Measurements from ENCODE around the gene NUP205.

NUP205 gene

GRCh38 chr7:135662373-135663114 is 104.8 kb downstream of the NUP205 start, which contains the start of gene STMP1:
STMP1 (plus strand) TSS chr7:135662514.
- no peaks in the 10 kb centered on the region for H4K20me1 ChIP-seq (ENCODE audit: insufficient read depth, low read length)
- peak within 1 kb of the TSS; percentile 34; the same call in 1 of the 2 replicates for H2AFZ ChIP-seq (ENCODE audit: low read length)
- peak within 1 kb of the TSS; percentile 89 for H3K9ac ChIP-seq (ENCODE audit: low read length)
- H3K4me2 ChIP-seq (ENCODE audit: low read length) = peak within 1 kb of the TSS; percentile 91
- H3K4me3 ChIP-seq (ENCODE audit: low read depth, low read length, poor library complexity, severe bottlenecking) = peak within 1 kb of the TSS; percentile 83
- no peak for TF ChIP-seq EZH2 (IDR thresholded peaks at IDR 0.05; ENCODE audit: borderline replicate concordance, low read length)
- TF ChIP-seq CTCF (IDR thresholded peaks at IDR 0.05; ENCODE audit: low read length) = no peak
- peaks cover 32% of the 10 kb centered on the region for H3K4me1 ChIP-seq (ENCODE audit: insufficient read depth, low read length, severe bottlenecking)
- 0 out of 2 replicates have a peak, but pooled peaks cover 7% of the 10 kb centered on the region for H3F3A ChIP-seq (ENCODE audit: insufficient read depth, low read length)
- no peaks in the 10 kb centered on the region for H3K27me3 ChIP-seq (ENCODE audit: insufficient read depth, low read length)
- peak within 1 kb of the TSS; percentile 68 for H3K27ac ChIP-seq (ENCODE audit: low read depth, low read length, poor library complexity, severe bottlenecking)
- H3K79me2 ChIP-seq (ENCODE audit: insufficient read depth, low read length) = peaks cover 32% of the 10 kb centered on the region
- 0 out of 2 replicates have a peak, but pooled peaks cover 6% of the 10 kb centered on the region for H3K36me3 ChIP-seq (ENCODE audit: insufficient read depth, low read length)
- no peaks in the 10 kb centered on the region for H3K9me2 ChIP-seq (ENCODE audit: low read depth, low read length)
- H3K9me3 ChIP-seq (ENCODE audit: low read length) = no peaks in the 10 kb centered on the region

- H3K9me2 ChIP-seq (ENCODE audit: low read depth, low read length) = no peaks in the 10 kb centered on the region
- peaks cover 42% of the 10 kb centered on the region for H3K79me2 ChIP-seq (ENCODE audit: insufficient read depth, low read length)
- H3K9ac ChIP-seq (ENCODE audit: low read length) = no peak overlapping the region; the same call in 1 of the 2 replicates
- TF ChIP-seq EZH2 (IDR thresholded peaks at IDR 0.05; ENCODE audit: borderline replicate concordance, low read length) = no peak
- TF ChIP-seq CTCF (IDR thresholded peaks at IDR 0.05; ENCODE audit: low read length) = no peak
- H4K20me1 ChIP-seq (ENCODE audit: insufficient read depth, low read length) = no peaks in the 10 kb centered on the region
- peak overlapping the region; percentile 91 for H3K4me2 ChIP-seq (ENCODE audit: low read length)
- no peak overlapping the region for H2AFZ ChIP-seq (ENCODE audit: low read length)
- peaks cover 21% of the 10 kb centered on the region for H3K36me3 ChIP-seq (ENCODE audit: insufficient read depth, low read length)
- H3K4me3 ChIP-seq (ENCODE audit: low read depth, low read length, poor library complexity, severe bottlenecking) = peak overlapping the region; percentile 83
- H3K27me3 ChIP-seq (ENCODE audit: insufficient read depth, low read length) = no peaks in the 10 kb centered on the region
- peaks cover 32% of the 10 kb centered on the region for H3K4me1 ChIP-seq (ENCODE audit: insufficient read depth, low read length, severe bottlenecking)
- no peak overlapping the region for H3K27ac ChIP-seq (ENCODE audit: low read depth, low read length, poor library complexity, severe bottlenecking)
- 0 out of 2 replicates have a peak, but pooled peaks cover 7% of the 10 kb centered on the region for H3F3A ChIP-seq (ENCODE audit: insufficient read depth, low read length)
- peaks cover 5% of the 10 kb centered on the region; the same call in 1 of the 2 replicates for H3K9me3 ChIP-seq (ENCODE audit: low read length)
These were observed 106.4 kb downstream of the NUP205 start for GRCh38 chr7:135664046-135664589.

GRCh38 chr7:135665042-135665441 is 107.3 kb downstream of the NUP205 start:
- Histone ChIP-seq H3K4me1 (ENCODE audit: insufficient read depth, low read length, severe bottlenecking) (peaks cover 32% of the 10 kb centered on the region), H3F3A (ENCODE audit: insufficient read depth, low read length) (0 out of 2 replicates have a peak, but pooled peaks cover 7% of the 10 kb centered on the region), H3K27me3 (ENCODE audit: insufficient read depth, low read length) (no peaks in the 10 kb centered on the region), H3K79me2 (ENCODE audit: insufficient read depth, low read length) (peaks cover 45% of the 10 kb centered on the region), H3K9ac (ENCODE audit: low read length) (peak overlapping the region; percentile 8; the same call in 1 of the 2 replicates), H3K36me3 (ENCODE audit: insufficient read depth, low read length) (peaks cover 21% of the 10 kb centered on the region), H3K4me3 (ENCODE audit: low read depth, low read length, poor library complexity, severe bottlenecking) (no peak overlapping the region), H3K4me2 (ENCODE audit: low read length) (peak overlapping the region; percentile 23), H3K9me3 (ENCODE audit: low read length) (peaks cover 5% of the 10 kb centered on the region; the same call in 1 of the 2 replicates), H3K9me2 (ENCODE audit: low read depth, low read length) (no peaks in the 10 kb centered on the region), H3K27ac (ENCODE audit: low read depth, low read length, poor library complexity, severe bottlenecking) (no peak overlapping the region), H2AFZ (ENCODE audit: low read length) (no peak overlapping the region), H4K20me1 (ENCODE audit: insufficient read depth, low read length) (no peaks in the 10 kb centered on the region)
- no peak for TF ChIP-seq CTCF (IDR thresholded peaks at IDR 0.05; ENCODE audit: low read length)
- no peak for TF ChIP-seq EZH2 (IDR thresholded peaks at IDR 0.05; ENCODE audit: borderline replicate concordance, low read length)

Data from OCI-LY1 (cell line).